NT2/D1 (cell line): ENCODE data around the gene SPATA13.

Experiments used
- SUZ12 ChIP-seq: IDR thresholded peaks from 2 replicates; pipeline ENCODE4 v1.6.1; 2011; ENCODE audit not compliant: insufficient read length, insufficient read depth; ENCODE audit errors: extremely low read depth
- YY1 ChIP-seq: IDR thresholded peaks from 2 replicates; pipeline ENCODE4 v1.6.1; 2011; ENCODE audit not compliant: insufficient read length, insufficient read depth
- ZNF274 ChIP-seq: IDR thresholded peaks from 2 replicates; pipeline ENCODE4 v1.6.1; 2011; ENCODE audit warnings: mild to moderate bottlenecking, low read depth, low read length

DNA sequence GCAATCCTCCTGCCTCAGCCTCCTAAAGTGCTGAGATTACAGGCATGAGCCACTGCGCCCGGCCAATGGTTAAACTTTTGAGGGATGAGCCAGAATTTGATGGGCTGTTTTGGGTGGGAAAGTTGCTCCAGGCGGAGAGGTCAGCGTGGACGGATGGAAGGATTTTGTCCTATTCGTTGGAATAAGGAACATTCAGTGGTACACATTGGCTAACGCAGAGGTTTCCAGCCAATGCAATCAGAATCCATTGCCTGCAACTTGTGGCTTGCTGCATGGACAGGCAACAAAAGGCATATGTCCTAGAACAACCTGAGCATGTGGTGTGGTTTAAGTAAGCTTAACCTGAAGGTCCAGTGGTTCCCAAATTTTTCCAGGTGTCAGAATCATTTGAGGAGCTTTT, 113.4 kb downstream of the SPATA13 start:
- no peak for TF ChIP-seq YY1
- TF ChIP-seq SUZ12, result no peak
- no peak for TF ChIP-seq ZNF274
